Ramos (cell line): ENCODE data around the gene IZUMO4.

ENCODE experiments used
- in situ Hi-C: fragments of 300-500 bp; cut with MboI; formaldehyde crosslinking; loops from one replicate; pipeline ENCODE4 v1.14.3; 2022; ENCODE audit warnings: low sequenced_read_pairs; ENCODE audit not compliant: unreplicated experiment

The IZUMO4 gene

GRCh38 chr19:2100719-2101061, 4.0 kb downstream of the IZUMO4 start:
- in situ Hi-C loops, result no loop called here

DNA sequence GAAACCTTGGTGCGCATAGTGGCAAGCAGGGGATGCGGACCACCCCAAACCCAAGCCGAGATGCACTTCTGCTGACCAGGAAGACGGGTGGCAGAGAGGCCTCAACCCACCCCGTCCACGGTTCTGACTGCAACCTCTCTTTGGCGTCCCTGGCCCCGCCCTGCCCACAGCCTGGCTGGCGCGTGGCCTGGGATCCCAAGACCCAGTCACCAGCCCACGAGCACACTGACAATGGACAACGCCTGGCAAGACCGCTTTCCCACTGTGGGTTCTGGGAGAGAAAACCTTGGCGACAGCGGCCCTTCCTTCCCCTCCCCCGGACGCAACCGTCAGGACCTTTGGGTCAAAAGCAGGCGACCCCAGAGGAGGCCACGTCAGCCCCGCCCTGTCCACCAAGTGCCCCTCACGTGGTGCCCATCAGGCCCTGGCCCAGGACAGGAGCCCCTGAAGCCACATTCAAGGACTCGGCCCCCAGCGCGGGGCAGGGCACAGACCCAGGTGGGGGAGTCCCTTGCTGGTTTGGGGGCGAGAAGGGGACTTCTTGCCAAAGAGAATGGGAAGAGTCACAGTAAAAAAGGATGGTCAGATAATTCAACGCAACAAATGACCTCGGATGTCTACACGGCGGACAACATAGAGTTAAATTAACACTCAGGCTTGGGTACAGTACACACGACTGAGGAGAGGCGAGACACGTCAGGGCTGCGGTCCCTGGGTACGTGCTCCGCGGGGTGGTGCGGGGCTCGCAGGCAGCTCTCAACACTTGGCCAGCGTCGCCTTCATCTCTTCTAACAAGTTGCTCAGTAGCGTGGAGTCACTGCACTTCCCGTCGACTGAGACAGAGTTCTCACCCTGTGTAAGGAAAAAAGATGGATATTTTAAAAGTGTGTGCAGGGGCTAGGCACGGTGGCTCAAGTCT, 5.0 kb downstream of the IZUMO4 start:
- in situ Hi-C loops, result no loop called here

GRCh38 chr19:2103045-2103707, 6.5 kb downstream of the IZUMO4 start:
- in situ Hi-C loops, result no loop called here

- in situ Hi-C loops, result no loop called here
Observed at GRCh38 chr19:2108251-2109016, 11.7 kb downstream of the IZUMO4 start.

DNA sequence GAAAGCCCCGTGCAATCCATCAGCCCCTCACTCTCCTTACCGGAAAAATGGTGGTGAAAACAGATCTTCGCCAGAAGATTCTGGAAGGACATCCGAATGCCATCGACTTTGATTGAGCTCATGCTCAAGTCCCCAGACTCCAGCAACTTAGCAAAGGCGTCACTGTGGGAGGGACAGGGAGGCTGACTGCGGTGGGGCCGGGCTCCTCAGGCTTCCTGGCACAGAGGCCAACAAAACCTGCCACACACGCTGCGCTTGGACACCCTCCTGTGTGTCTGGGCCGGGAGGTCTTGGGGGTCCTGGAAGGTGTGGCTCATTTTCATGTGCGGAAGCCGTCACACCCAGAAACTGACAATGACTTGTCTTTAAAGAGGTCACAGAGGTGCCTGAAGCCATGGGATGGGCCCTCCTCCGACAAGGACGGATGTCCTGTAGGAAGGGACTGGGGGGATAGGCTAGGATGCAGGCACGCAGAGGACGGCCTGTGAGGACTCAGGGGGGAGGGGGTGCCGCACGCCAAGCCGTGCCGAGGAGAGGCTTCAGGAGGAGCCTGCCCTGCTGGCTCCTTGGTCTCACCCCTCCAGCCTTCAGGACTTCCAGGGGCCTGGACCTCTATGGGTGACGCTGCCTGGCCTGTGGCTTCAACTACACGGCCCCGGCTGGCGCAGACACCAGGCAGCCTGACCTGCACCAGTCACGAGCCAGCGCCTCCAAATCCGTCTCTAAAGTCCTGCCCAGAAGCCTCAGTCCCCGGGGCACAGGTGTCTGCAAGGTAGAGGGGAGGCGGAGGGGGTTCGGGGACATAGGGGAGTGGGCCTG, 12.5 kb downstream of the IZUMO4 start:
- in situ Hi-C loops, result no loop called here

GRCh38 chr19:2110822-2111221, 14.1 kb downstream of the IZUMO4 start:
- in situ Hi-C loops, result no loop called here

DNA sequence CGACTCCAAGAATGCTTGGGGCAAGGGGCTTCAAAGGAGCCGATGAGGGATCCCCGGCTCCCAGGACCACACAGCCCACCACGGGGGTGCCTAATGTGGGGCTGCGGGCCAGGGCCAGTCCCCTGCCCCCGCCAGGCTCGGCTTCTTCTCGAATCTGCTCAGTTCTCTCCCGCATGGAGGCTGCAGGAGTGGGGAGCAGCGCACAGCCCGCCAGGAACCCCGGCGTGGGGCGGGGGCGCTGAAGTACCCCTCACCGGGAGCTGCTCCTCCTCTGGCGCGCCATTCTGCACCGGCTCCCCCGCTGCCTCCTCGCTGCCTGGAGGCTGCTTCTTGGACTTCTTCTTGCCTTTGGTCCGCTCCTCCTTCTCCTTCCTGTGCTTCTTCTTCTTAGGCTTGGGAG, 14.7 kb downstream of the IZUMO4 start:
- in situ Hi-C loops, result no loop called here

DNA sequence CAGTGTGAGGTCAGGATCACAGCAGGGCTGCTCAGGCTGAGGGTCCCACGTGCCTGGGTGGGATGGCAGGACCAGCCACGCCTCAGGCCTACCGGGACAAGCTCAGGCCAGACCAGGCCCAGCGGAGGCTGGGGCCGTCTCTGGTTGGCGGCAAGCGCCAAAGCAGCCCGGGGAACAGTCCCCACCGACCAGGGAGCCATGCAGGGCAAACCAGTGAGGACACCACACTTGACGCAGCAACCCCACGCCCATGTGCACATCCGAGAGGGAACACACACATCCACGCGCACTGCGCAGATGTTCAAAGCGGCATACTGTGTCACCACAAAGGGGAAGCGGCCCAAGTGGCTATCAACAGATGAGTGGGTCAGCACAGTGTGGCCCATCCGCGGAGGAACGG, 15.2 kb downstream of the IZUMO4 start:
- in situ Hi-C loops, result no loop called here

DNA sequence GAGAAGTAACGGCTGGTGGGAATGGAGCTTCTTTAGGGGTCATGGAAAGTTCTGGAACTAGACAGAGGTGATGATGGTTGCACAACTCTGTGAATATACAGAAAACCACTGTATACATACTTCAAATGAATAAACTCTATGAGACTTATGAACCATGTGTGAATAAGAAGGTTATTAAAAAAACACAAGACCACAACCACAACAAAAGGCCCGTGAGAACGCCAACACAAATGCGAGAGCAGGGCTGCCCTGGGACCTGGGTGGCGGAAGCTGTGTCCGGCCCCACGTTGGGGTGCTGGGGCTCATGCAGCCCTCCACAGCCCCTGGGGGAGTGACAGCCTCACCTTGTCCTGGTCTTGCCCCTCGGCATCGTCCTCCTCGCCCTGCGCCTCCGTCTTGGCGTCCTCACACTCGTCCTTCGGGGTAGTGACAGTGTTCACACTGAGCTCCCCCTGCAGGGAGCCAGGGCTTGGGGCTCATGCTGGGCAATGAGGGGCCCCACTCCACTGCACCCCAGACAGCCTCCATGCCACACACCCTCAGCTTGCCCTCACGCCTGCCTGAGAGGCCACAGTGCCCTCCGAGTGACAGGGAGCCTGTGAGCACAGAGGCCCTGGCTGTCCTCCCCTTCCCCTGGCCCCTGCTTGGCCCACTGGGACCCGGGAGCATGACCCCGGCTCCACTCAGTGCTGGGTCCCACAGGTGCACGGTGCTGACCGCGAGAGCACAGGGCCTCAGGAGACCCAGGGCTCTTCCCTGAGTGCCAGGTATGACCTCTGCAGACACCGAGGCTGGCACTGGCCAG, 16.0 kb downstream of the IZUMO4 start:
- in situ Hi-C loops, result no loop called here

DNA sequence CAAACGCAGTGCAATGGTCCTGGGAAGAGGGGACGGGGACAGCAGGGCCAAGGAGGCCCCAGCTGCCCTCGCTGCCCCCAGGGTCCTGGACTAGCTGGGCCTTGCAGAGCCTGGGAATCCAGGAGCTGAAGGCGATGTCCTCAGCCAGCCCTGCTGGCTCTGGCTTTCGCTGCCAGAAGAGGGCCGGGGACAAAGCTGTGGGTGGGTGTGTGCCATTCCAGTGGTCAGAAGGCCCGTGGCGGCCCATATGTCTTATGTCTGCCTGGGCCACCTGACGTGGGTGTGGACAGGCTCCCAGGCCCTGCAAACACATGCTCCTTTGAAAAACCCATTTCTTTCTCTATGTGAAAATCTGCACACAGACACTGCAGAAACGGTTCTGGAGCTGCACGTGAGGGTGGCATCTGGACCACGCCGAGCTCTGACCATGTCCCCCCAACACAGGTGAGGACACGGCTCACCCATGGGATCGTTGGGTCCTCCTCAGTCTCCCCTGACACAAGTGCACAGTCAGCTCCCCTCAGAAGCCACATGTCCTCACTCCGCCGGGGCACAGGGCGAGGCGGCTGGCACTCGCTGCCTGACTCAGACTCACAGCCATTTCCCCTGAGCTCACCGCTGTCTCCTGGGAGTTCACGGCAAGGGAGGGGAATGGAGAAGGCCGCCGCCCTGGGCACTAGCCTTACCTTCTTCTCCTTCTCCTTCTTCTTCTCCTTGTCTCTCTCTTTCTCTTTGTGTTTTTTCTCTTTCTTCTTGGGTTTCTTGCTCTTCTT, 16.9 kb downstream of the IZUMO4 start:
- in situ Hi-C loops, result no loop called here

DNA sequence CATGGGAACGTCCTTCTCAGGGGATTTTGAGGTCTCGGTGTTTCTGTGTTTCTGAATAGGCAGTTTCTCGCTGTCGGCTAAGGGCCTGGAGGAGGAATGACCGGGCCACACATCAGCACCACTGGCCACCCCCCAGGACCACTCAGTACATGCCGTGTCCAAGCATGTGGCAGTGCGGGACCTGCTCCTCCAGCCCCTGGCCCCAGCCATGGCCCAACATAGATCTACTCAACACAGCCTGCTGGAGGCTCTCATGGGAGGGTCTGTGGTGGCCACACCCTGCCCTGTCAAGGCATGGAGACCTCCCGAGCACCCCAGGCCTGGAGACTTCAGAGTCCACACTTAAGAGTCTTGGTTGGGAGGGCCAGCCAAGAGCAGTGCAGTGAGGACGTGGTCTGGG, 17.5 kb downstream of the IZUMO4 start:
- in situ Hi-C loops, result no loop called here

DNA sequence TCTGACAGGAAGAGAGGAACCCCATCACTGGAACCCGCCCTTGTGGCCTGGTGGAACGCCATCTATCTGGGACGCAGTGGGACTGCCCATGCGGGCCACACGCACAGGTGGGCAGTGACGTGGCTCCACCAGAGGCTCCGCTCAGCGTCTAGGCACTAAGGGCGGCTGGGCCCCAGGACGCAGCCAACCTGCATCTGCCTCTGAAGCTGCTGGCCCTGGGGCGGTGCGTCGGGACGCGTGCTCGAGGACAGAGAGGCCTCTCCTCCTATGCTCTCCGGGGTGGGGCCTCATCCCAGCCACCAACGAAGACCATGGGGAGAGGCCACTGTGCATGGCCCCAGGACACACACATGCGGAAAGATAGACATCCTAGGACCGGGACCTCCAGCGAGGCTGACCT, 18.1 kb downstream of the IZUMO4 start:
- in situ Hi-C loops, result no loop called here

- in situ Hi-C loops, result no loop called here
Observed at GRCh38 chr19:2115324-2115723, 18.6 kb downstream of the IZUMO4 start.

DNA sequence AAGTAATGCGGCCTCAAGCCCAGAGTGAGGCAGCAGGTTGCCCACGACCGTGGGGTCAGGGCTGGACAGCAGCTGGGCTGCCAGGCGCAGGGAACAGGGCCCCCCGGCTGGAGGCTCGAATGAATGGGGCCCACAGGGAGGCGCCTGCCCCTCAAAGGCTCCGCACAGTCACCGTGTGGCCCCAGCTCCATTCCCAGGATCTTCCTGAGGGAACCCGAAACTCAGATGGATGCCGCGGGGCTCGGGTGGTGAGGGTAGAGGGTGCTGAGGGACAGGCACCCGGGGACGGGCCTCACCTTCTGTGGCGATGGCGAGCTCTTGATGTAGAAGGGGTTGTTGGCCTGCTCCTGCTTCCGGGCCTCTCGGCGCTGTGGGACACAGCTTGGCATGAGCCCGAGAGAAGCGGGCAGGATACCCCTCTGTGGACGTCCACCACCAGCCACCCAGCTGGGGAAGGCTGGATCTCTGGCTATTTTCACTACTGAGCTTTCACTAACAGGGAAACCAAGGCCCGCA, 19.3 kb downstream of the IZUMO4 start:
- in situ Hi-C loops, result no loop called here

- in situ Hi-C loops, result no loop called here
Observed at GRCh38 chr19:2116507-2116906, 19.8 kb downstream of the IZUMO4 start.

DNA sequence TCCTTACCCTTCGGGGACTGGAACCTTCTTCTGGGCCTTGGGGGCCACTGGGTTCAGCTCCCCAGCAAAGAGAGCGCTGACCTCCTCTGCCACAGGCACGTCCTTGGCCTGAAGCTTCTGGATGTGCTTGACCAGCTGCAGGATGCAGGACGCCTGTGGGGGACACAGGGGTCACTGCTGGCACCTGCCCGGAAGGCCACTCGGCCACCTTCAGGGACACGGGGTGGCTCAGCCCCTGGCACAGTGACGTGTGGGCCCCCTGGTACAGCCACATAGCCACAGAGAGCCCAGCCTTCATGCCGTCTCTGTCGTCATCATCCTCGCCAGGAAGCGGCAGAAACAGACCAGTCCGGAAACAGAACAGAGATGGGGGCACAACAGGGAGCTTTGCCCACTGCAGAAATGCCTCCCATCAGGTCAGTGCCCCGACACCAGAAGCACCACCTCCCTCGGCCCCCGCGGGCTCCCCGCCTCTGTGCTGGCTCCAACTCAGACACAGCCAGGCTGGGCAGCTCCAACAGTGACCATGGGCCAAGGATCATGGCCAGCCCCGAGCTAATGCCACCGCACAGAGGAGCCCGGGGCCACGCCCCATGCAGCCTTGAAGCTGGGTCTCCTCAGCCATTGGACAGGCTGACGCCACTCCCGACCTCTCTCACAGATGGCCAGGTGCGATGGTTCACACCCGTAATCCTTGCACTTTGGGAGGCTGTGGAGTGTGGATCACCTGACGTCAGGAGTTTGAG, 20.7 kb downstream of the IZUMO4 start:
- in situ Hi-C loops, result no loop called here

GRCh38 chr19:2118438-2118837, 21.7 kb downstream of the IZUMO4 start:
- in situ Hi-C loops, result no loop called here
